Loucy (cell line): ENCODE data around the gene ZNF417.

ENCODE experiments used
- CTCF ChIP-seq: fragments of 200-600 bp; sonication (generic); conservative IDR thresholded peaks from 2 replicates; pipeline ENCODE4 v1.5.1; 2014; ENCODE audit warnings: mild to moderate bottlenecking, antibody characterized with exemption, low read length
- EZH2phosphoT487 ChIP-seq: fragments of 200-600 bp; IDR thresholded peaks from 2 replicates; pipeline ENCODE4 v1.6.1; 2018; ENCODE audit warnings: antibody characterized with exemption, mild to moderate bottlenecking, moderate library complexity, borderline replicate concordance

GRCh38 chr19:57907394-57907793 lies 9.0 kb downstream of the ZNF417 start:
- no peak for TF ChIP-seq CTCF
- TF ChIP-seq EZH2phosphoT487: no peak
